HG03108 (cell line): ENCODE data around the gene JPT2.
"Not testable (repeated sequence)": the region's sequence is repeated elsewhere in the genome, so short reads cannot be mapped to it uniquely, and the experiment has no call there.

Experiments
- ATAC-seq: cut with Tn5 transposase; IDR thresholded peaks from one replicate; pipeline ENCODE4 v1.9.1; 2021; ENCODE audit warnings: moderate library complexity; ENCODE audit not compliant: unreplicated experiment

The JPT2 gene

DNA sequence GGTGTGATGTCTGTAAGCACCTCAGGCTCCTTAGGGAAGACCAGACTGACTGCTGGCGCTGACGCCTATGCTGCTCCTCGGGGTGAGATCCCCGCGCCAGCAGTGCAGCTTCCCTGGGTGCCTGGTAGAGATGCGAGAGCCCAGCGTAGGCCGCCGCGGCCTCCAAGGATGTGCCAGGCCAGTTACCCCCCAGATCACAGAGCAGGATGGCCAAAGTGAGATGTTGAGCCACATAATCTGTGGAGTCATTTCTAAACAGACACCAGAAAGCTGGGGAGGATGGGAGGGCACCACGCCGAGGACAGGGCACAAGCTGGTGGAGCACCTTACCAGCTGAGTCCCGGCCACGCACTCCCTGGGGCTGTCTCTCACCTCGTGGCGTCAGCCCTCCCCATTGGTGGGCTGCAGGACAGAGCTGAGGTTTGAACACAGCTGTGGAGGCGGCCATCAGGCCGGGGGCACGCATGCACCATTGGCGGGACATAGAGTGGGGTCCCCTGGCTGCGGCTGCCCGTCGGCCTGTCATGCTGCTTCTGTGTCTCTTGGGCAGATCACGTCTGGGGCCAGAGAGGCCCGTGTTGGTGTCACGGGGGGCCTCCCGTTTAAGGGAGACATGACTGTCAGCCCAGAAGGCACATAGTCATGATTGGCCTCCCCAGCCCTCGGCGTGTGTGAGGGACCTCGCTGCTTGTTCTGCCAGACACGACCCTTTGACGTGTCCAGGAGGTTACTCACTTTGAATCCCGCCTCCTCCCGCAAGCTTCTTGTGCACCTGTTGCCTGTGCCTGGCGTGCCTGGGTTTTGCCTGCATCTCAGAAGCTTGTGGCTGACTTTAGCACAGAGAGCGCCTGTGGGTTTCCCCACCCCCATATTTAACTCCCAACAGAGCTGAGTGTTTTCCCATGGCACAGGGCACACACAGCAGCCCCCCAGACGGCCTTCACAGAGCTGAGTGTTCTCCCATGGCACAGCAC lies 49.9 kb downstream of the JPT2 start:
- no peak for ATAC-seq

DNA sequence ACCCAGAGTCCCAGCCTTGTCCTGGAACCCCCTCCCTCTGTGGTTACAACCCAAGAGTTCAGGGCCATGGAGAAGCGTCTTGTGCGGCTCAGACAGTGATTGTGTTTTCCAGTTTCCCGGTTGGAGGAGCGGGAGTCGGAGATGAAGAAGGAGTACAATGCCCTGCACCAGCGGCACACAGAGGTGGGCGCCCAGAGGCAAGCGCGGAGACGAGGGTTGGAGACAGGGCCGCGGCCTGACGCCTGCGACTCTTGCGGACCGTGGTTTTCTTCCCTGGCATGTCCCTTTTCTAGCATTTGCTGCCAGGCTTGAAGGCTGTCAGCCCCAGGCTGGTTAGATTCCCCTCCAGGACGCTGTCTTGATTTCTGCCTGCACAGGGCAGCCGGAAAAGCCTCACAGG lies 50.9 kb downstream of the JPT2 start:
- ATAC-seq: no peak

DNA sequence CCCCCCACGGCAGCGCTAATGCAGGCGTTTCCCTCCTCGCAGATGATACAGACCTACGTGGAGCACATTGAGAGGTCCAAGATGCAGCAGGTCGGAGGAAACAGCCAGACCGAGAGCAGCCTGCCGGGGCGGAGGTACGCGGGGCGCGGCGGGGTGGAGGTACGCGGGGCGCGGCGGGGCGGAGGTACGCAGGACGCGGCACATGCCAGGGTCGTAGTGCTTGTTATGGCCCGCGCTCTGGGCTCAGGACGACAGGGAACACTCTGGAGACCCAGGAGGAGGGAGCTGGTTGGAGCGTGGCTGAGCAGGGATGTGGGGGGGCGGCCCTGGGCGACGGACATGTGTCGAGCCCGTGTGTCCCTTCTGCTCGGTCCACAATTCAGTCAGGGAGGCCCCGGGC lies 51.4 kb downstream of the JPT2 start:
- ATAC-seq: no peak

DNA sequence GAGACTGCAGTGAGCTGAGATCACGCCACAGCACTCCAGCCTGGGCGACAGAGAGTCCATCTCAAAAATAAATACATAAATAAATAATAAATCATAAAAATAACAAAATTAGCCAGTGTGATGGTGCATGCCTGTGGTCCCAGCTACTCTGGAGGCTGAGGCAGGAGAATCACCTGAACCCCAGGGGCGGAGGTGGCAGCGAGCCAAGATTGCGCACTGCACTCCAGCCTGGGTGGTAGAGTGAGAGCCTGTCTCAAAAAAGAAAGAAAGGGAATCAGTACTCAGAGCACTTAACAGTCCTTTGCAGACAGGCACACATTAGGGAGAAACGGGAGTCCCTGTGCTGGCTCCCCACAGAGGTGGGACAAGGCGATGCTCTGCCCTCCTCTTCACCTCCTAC lies 53.0 kb downstream of the JPT2 start:
- no peak for ATAC-seq

DNA sequence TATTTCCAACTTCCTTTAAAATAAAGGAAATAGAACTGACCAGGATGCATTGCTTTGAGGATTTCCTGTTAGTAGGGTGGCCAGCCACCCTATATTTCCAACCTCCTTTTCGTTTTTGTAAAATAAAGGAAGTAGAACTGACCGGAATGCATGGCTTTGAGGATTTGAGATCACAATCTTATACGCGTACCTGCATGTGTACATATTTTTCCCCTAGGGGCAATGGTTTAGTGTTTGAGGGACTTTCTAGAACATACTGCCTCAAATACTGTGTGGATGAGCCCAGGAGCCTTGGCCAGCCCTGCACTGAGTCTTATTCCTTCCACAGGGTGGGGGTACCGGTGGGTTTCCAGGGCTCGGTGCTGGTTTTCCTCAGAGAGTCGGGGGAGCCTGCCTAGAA lies 53.5 kb downstream of the JPT2 start:
- no peak for ATAC-seq

DNA sequence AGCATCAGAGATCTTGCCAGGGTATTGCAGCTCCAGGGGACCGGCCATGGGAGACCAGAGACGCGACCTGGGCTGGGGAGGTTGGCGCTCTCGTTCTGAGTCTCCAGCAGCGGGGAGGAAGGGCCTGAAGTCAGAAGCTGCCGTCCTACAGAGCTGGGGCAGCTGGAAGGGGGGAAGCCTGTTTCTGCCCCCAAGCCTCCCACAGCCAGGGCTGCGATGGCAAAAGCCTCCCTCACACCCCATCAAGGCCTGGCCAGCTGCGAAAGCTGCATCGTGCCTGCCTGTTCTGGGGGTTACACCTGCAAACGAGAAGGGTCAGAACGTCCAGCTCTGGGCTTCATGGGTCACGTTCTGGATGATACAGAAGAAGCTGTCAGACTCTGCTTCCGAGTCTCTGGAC lies 54.0 kb downstream of the JPT2 start:
- ATAC-seq: no peak

DNA sequence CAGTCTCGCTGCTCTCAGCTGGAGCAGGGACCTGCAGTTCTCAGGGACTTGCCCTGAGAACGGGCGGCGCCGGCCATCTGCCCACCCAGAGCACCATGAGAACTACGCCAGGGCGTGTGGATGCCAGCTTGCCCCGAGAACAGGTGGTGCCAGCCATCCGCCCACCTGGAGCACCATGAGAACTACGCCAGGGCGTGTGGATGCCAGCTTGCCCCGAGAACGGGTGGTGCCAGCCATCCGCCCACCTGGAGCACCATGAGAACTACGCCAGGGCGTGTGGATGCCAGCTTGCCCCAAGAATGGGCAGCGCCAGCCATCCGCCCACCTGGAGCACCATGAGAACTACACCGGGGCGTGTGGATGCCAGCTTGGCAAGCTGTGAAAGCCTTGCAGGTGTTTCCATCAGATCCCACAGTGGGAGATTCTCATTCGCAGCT lies 54.5 kb downstream of the JPT2 start:
- ATAC-seq: not testable (repeated sequence)

DNA sequence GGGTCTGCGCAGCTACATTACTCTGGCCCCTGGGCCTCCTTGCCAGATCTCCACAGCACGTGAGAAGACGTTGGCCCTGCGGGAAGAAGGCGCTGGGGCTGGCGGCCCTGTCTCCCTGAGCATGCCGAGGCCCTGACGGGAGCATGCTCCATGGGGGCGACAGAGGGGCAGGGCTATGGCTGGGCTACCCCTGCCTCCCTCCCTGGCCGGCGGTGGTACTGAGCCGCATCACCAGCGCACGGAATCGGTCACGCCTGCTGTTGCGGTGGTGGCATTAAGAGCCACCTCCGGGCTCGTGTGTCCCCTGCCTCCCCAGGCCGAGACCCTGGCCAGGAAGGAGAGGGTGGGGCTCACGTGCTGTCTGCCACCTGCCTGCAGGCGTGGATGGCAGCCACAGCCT lies 56.0 kb downstream of the JPT2 start:
- ATAC-seq: no peak

DNA sequence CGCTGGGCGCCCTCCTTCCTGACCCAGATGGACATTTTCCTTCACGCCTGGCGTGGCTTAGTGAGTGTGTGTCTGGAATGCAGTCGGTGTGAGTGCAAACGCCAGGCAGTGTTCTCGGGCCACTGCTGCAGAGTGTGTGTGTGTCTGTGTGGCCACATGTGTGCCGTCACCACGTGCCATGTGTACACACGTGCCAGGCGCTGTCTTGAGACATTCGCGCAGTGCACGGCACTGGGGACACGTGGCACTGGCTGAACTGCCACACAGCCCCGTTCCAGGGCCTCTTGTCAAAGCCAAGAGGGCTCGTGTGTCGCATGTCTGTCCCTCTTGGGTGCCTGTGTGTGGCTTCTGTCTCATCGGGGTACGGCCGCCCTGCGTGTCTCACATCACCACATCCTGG lies 56.7 kb downstream of the JPT2 start:
- ATAC-seq: no peak

DNA sequence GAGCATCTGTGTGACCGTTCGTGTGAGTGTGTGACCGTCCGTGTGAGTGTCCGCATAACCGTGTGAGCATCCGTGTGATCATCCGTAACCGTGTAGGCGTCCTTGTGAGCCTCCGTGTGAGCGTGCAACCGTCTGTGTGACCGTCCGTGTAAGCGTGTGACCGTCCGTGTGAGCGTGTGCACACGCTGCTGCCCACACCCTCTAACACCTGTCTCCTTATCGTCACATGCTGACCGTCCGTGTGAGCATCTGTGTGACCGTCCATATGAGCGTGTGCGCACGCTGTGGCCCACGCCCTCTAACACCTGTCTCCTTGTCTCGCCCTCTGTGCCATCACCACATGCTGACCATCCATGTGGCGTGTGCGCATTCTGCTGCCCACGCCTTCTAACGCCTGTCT lies 62.2 kb downstream of the JPT2 start:
- no peak for ATAC-seq

DNA sequence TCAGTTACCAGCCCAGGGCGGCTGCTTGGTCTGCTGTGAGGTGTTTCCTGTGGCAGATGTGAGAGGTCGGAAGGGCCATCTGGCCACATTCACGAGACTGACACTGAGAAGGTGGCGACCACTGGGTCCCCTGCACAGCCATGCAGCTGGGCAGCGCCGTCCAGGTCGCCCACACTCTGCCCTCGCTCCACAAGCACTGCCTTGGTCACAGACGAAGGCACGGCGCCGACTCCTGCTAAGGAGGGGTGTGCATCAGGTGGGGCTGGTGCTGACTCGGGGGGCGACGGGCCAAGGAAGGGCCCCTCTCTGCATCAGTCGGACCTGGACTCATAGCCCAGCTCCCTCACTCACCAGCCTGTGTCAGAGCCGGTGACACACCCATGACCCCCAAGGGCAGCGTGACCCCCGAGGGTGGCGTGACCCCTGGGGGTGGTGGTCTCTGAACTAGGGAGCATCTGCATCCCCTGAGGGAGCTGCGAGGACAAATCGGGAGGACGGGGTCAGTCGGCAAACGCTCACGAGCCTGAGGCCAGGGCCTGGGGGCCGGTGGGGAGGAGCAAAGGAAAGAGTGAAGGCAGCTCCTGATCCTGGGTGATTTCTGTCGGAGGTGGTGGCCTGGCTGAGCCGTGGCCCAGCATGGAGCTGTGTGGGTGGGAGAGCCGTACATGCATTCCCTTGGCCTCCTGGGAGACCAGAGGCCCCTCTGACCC lies 62.9 kb downstream of the JPT2 start:
- no peak for ATAC-seq

DNA sequence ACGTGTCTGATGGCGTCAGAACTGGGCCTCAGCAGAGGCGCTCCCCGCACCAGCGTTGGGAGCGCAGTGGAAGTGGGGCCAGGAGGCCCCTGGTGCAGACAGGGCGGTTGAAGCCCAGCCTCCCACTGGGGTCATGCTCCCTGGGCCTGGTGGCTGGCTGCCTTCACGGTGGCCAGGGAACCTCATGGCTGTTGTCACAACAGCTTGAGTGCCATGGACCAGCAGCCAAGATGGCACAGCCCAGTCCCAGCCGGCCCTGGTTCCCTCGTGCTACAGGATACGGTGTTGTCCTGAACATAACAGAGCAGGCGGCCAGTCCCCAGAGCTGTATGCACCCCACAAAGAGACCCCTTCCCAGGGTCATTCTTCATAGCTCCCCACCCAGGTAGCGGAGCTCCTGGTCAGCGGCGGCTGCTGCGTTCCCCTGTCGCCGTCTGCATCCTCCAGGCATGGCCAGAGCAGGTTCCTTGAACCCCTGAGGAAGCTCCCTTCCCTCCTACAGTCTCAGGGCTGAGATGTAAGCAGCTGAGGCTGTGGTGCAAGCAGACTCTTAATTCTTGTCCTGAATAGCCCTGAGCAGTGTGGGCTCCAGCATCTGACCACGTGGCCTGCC lies 63.6 kb downstream of the JPT2 start:
- ATAC-seq: no peak

DNA sequence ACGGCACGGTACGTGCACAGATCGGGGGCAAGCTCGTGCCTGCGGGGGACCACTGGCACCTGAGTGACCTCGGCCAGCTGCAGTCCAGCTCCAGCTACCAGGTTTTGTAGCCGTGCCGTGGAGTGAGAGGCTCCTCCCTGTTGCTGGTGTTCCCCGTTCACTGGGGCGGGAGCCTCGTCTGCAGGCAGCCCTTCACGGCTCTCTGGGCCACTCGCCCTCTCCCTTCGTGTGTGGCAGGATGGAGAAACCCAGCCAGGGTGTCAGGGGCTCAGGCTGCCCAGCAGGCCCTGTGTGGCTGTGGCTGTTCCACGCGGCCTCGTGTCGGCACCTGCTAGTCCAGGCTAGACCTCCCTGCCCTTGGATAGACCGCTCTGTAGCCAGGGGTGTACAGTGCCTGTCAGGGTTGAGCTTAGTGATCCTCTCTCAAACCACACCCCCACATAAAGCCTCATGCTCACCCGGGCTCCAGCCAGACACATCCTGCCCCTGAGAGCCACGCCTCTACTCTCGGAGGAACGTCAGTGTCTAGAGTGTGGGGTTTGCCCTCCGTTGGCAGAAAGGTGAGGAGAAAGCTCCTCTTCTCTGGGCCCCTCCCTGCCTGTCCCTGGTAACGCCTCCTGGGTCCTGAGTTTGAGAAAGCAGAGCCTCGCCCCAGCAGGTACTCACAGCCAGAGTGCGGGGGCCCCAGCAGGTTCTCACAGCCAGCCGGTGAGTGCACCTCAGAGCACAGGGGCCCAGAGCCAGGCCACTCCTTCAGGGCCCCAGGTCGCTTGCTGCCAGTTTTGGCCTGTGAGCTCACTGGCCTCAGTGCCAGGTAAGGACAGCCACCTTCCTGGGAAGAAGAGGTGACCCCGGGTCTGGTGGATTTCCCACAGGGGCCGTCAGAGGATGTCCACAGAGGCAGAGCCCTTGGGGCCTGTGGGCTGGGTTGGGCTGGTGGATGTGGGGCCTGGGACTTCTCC lies 65.6 kb downstream of the JPT2 start:
- no peak for ATAC-seq

DNA sequence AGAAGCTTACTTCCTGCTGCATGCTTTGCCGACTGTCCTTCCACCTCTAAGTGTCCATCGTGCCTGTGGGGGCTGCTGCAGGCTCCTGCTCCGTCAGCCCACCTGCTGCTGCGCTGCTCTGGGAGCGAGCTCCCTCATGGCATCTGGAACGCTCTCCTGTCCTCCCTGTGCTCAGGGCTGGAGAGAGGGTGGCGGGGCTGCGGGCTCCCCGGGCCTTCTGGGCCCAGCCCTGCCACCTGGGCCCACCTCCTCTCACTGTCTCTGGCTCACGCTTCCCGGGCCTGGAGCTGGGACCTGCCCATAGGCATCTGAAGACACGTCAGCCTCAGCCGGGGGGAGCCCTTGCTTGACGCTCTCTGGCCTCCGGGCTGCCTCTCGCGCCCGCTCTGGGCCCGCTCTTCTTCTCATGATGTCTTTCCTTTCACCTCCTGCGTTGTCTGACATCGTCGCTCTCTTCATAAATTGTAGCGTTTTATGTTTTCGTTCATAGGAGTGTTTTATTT lies 66.3 kb downstream of the JPT2 start:
- ATAC-seq: no peak

DNA sequence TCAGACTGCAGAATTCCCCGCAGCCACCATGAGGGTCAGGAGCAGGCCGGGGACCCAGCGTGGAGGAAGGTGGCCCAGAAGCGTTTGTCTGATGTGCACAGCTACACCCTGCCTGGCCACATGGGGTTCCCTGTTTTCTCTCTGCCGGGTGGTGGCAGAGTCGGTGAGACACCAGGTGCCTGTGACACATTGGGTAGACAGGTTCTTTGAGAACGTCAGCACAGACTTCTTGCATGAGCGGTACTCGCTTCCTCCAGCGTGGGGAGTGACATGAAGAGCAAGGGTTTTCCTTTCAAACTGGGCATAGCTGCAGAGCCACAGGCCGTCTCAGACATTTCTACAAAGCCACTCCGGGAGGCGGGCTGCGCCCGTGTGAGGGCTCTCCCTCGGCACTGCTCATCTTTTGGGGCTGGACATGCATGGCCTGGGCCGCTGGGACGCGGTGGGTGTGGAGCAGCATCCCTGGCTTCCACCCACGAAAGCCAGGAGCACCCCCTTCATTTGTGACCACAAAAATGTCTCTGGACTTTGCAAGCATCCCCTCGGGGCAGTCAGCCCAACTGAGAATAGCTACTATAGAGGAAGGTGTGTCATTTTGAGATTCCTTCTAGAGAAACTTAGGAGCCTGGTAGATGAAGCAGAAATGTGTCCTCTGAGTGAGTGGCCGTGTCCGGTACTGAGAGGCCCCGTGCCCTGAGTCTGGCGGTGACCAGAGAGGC lies 67.3 kb downstream of the JPT2 start:
- ATAC-seq: no peak

DNA sequence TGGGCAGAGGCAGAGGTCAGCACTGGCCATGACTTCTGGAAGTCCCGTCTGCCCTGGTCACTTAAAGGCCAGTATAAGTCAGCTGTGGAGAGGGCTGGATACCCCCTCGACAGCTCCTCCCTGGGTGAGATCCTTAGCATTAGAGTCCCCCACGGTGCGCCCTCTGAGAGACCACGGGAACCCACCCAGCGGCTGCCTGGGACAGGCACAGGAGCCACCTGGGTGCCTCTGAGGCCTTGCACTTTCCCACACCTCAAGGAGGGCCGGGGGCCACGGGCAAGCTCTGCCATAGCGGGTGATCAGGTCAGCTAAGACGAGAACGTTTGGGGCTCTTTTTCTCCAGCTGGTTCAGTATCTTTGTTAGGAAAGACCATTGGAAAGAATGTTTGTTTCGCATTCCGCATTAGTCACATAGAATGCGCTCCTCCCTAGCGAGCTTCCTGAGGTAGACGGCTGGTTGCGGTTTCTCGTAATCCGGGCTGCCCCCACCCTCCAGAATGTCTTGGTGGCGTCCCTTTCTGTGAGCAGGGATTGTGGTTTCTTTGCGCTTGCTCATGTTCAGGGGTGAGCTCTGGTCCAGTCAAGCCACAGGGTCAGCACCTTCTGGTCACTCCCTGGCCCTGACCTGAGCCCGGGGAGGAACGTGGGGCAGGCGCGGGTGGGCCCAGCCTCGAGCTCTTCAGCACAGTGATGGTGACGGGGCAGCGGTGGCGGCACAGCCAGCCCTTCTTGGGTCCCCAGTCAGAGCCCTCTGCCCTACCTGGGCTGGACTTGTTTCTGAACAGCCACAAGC lies 68.0 kb downstream of the JPT2 start:
- ATAC-seq: no peak

DNA sequence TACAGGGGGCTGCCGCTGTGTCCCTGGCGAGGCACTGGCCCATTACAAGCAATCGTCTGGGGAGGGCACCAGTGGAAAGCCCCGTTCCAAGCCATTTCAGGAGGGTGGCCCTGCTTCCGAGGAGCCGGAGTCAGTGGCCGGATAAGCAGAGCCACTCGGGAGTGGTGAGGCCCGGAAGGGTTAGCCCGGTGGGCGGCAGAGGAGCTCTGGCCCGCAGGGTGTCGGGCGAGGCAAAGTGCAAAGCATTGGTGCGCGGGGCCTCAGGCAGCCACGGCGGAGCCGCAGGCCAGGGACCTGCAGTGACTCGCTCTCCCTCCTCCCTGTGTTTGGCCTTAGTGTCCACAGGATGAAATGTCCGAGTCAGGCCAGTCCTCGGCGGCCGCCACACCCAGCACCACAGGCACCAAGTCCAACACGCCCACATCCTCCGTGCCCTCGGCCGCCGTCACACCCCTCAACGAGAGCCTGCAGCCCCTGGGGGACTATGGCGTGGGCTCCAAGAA lies 68.7 kb downstream of the JPT2 start:
- no peak for ATAC-seq

DNA sequence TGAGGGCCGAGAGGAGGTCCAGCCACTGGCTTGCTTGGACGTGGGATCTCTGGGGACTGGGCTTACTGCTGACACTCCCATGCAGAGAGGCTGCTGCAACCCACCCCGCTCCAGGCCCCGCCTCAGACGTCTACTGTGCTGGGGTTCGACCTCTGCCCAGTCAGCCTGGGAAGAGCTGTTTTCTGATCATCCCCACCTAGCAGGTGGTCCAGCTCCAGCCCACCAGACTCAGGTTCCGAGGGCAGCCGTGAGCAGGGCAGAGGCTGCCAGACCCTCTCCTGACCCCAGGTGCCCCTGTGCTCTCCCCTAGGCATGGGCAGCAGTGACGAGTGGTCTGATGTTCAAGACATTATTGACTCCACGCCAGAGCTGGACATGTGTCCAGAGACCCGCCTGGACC lies 69.9 kb downstream of the JPT2 start:
- no peak for ATAC-seq
